ENCODE measurements around the gene AGMO.

AGMO gene

DNA sequence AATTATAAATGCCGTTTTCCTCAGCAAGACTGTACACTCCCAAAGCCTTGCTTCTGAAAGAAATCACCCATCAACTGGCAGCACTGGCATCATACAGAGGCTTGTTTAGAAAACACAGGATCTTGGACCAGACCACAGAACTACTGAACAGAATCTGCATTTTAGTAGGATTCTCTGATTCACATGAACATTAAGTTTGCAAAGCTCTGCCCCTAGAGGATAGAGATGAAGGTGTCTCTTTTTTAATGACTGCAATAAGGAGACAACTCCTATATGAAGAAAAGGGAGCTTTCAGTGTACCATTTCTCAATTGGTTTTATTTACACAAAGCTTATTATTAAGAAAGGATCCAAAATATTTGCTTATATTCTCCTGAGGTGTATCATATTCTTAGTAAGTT lies 172.7 kb downstream of the AGMO start:
- DNase-seq = no peak

DNA sequence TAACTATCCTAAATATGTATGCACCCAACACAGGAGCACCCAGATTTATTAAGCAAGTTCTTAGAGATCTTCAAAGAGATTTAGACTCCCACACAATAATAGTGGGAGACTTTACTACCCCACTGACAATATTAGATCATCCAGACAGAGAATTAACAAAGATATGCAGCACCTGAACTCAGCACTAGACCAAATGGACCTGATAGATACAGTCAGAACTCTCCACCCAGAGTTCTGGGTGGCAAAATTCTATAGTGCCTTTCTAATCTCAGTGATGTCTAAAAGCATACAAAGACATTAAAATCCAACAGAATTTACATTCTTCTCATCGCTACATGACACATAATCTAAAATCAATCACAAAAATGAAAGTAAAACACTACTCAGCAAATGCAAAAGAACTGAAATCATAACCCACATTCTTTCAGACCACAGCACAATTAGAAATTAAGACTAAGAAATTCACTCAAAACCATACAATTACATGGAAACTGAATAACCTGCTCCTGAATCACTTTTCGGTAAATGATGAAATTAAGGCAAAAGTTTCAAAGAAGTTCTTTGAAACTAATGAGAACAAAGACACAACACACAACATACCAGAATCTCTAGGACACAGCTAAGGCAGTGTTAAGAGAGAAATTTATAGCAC lies 183.2 kb downstream of the AGMO start:
- DNase-seq = no peak

DNA sequence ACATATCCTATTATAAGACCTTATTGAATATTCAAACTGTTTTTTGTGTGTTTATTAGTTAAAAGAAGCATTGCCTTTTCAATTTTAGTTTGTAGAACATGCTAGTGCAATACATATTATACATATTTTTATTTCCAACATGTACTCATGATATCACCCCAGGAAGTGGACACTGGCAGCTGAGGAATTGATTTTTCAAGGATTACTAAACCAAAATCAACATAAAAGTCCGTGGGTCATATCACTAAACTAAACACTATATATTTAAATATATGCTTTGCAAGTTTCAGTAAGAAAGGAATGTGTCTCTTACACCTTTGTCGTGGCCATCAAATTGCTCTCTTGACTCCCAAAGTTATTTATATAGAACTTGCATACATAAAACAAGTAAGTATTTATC lies 185.2 kb downstream of the AGMO start:
- DNase-seq = no peak

DNA sequence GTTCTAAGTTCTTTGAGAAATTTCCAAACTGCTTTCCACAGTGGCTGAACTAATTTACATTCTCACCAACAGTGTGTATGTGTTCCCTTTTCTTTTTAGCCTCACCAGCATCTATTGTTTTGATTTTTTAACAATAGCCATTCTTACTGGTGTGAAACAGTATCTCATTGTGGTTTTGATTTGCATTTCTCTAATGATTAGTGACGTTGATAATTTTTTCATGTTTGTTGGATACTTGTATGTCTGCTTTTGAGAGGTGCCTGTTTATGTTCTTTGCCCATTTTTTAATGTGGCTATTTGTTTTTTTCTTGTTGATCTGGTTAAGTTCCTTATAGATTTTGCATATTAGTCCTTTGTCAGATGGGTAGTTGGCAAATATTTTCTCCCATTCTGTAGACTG lies 191.4 kb downstream of the AGMO start:
- DNase-seq = no peak

DNA sequence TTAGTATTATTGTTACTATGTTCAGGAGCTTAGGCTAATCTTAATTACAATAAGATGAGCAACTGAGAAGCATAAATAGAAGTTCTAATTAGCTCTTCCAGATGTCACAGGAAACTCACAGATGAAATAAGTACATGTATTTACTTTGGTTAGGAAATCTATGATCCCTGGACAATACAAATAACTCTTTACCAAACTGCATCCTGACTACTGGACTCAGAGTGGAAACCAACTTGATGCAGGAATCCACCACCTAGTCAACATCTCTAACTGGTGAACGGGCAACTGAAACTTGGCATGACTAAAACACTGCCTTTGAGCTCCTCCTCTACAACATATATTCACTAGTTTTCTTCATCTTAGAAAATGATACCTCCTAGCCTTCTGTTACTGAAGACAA lies 193.2 kb downstream of the AGMO start:
- DNase-seq = no peak

DNA sequence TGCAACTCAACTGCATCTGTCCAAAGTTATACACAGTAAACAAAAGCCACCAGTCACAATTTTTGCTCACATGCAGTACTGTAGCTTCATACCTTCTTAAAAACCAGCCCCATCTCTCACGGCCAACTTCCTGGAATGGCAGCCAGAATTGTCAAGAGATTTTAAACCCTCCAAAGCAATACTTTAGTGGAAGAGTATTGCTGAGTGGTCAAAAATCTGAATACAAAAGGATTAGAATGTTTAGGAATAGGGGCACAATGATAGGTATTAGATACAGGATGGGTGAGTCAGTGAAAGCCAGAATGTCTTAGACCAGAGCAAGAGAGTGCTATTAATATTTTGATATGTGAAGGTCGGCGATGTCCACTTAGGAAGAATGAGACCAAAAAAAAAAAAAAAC lies 193.9 kb downstream of the AGMO start:
- no peak for DNase-seq

DNA sequence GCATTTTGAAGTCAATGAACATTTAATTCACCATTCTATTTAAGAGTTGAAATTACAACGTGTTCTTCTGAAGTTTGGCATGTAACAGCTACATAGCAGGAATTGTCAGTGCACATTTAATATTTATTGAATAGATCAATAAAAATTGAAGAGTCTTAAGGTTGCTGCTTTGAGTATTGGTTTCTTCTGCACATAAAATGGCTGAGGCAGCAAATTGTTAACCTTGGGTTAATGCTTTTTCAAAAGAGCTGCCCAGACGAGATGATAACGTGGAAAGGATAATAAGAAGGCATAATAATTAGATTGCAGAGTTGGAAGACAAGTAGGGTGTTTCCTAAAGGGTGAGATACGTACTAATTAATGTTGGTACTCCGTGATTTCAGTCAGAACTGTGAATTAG lies 203.7 kb downstream of the AGMO start:
- no peak for DNase-seq

DNA sequence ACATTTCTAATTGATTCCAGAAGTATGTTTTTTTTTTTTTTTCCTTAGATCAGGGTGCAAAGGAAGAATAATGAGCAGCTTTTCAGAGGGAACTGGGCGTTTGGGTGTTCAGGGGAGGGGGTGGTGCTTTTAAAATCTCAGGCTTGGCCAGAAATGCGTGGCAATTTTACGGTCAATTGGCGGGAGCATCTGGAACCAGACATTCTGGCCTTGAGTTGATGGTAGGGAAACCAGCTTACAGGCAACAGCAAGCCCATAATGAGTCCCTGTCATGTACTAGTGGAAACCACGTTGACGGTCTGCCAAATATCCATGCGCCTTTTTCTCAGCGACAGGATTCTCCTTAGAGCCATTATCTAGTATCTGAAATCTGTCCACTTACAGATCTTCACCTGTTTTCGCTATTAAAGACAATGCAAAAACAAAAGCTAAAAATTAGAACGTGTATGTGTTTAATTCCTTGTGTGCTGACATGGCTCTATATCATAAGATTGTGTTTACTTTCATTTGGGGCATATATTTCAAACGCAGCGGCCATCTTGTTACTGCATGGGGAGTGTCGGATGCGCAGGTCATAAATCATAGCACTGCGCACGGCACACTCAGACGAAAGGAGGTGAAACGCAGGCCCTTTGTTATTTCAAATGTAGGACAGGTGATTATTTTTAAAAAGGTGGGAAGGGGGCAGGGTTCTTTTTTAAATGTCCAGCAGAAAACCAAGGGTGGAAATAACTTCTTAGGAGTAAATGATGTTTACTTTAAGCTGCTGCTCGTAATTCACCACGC lies 209.2 kb downstream of the AGMO start:
- DNase-seq = no peak

DNA sequence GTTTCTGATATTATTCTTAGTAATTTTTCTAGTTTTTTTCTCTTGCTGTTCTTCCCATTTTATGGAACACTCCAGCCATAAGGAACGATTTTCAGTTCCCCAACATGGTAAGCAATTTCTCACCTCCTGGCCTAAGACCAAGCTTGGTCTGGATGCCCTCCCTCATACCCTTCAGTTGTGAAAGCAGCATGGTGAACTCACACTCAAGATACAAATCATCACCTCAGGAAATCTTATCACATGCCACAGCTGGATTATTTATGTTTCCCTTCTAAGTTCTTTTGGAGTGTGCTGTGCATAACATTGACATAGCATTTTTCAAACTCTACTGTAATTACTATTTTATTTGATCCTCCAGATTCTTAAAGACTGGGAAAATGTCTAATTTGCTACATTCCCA lies 216.6 kb downstream of the AGMO start:
- no peak for DNase-seq

DNA sequence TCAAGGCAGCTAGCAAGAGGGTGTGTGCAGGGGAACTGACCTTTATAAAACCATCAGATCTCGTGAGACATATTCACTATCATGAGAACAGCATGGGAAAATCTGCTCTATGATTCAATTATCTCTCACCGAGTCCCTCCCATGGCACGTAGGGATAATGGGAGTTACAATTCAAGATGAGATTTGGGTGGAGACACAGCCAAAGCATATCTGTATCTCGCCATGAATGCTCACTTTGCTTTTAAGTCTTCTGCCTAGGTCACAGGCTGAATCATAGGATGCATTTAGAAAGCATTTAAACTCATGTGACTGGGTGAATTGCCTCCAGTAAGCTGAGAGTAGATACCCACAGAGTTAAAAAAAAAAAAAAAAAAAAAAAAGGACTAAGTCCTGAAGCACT lies 220.0 kb downstream of the AGMO start:
- DNase-seq = no peak

DNA sequence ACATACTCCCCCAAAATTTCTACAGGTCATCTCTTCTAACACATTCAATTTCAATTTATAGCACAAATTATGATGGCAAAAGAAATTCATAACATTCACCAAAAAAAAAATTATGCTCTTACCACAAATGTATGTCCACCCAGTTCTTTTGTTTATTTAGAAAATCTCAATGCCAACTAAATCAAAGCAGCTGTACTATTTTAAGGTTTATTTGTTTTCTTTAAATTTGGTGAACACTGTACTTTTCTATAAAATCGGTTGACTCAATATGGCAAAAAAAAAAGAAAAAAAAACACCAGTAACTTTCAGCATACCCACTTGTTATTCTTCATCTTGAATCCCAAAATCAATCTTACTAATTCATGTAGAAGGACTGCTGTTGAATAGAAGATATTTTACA lies 225.7 kb downstream of the AGMO start:
- DNase-seq = no peak

DNA sequence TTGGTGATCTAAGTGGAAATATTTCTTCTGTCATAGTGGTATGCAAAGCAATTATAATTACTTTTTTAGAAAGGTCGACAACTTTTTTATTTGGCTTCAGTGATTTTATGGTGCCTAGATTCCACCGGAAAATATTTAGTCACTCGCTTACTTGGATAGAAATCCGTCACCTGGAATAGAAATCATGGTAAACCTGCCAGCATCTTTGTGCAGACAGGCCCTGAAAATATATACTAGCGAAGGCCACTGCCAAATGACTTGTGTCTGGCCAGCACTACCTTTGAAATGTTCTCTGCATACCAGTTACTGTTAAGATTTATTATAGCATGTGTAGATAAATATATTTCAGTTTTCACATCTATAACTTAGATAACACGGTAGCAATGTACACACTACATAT lies 226.4 kb downstream of the AGMO start:
- no peak for DNase-seq

DNA sequence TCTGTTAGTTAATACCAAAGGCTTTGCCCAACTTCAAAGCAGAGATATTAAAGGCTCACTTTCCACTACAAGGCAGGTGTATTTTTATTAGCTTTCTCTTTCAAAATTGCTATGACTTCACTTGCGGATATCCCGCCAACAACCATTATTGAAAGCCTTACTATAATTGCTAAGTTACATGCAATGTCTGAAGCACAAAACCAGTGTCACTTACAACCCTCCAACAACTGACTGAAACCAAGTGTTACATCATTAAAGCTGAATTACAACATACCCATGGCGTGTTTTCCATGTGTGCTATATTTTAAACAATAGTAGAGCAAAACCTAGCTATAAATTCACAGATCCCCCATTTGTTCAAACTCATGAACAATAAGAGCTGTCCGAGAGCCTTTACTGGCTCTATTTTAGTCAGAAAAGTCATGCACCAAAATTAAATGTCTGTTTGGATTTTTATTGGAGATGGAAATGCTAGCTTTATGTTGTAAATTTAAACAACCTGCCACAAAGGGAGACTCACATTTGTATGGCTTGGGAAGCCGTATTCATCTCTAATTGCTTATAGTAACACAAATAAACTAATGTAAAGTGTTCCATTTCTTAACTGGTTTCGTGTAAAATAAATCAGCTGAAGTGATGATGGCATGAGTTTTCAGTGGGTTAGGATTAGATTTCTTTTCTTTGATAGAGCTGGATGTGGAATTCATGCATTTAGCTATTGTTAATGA lies 227.1 kb downstream of the AGMO start:
- no peak for DNase-seq

DNA sequence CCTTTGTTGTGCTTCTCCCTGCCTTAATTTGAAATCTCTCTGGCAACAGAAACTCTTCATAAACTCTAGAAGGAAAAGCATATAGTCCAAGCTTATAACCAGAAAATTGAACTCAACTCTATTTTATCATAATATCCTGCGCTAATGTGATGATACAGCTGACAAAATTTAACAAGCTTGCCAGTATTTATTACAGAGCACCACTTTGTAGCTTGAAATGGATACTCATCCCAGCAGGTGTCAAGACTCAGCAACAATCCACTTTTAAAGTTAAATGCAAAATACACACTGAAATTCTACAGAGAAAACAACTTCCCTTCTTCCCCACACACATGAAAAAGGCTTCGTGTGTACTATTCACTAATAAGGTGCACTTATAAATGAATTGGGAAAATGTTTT lies 228.9 kb downstream of the AGMO start:
- DNase-seq = no peak

DNA sequence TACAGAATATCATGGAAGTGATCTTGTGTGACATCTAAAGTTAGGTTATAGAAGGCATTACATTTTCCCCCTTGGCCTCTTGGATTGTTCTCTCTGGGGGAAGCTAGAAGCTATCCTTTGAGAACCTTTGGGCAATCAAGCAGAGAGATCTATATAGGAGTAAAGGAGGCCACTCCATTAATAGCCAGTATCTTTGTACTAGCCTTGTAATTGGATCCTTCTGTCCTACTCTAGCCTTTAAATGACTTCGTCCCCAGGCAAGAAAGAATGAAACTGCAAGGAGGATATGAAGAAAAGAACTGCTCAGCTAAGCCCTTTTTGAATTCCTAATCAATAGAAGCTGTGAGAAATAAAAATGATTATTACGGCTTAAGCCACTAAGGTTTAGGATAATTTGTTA lies 230.9 kb downstream of the AGMO start:
- DNase-seq = no peak

DNA sequence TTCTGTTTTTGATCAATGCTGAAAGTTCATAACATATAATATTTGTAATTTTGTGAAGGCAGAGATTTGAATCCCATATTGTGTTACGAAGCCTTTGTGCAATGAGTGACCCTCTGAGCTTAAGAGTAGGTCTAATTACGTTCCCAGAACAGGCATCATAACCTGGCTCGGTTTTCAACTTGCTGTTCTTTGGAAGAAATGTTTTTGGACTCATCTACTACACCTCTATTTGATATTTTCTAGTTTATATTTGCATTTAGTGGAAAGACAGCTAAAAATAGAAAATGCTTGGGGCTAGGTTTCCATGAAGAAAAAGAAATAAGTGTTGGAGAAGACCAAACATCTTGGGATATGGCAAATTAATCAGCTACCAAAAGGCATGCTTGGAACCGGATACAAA lies 234.8 kb downstream of the AGMO start:
- DNase-seq = no peak

DNA sequence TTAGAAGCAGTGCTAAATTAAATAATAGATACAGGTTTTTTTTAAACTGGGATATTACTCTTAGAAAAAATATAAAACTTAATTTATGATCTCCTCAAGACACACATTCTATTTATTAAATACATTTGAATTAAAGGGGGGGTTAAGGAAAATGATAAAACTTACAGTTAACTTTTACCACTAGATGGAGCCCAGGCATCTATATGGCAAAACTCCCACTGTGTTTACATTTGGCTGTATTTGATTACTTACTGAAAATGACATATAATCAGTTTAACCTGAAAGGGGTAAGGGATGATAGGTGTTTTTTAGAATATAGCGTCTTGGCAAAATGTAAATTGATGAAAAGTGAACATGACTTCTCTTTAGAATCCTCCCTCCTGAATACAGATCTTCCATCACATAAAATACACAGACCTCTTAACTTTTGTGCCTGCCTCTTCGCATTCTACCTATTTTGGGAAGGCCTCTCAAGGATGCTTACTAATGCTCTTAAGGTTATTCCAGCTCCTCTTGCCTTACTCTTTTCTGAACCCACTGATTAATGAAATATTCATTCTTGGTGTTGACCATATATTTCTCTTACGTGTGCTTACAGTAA lies 235.7 kb downstream of the AGMO start:
- no peak for DNase-seq

DNA sequence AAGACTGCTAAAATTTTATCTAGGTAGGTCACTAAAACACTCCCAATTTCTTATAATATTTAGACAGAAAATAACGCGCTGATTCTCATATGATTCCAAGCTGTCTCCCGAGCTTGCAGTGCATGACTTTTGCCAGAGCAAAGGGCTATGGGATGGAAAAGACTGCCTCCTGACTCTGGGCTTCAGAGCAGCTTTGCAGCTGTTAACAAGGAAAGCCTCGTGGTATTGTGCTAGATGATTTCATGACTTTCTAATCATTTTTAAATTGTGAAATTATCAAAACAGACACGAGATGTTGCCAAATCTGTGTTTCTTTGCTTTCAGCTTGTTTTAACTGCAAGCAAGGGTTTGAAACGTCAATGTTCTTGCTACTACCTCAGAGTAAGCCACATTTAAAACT lies 238.3 kb downstream of the AGMO start:
- DNase-seq = no peak

DNA sequence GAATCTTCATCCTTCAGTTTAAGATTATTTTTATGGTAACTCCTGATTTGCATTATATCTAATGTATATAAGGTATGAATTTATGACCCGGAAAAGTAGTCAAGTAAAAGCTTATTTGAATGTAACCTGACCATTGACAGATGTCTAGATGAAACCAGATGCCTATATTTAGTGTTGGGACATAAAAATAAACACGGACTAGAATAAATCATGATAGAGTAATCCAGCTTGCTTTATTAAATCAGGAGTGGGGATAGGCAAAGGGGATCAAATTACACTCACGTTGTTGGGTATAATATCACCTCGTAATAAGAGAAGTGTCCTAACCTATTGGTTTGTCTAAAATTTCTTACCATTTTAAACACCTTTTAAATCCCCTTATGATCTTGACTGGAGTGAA lies 244.6 kb downstream of the AGMO start:
- no peak for DNase-seq

DNA sequence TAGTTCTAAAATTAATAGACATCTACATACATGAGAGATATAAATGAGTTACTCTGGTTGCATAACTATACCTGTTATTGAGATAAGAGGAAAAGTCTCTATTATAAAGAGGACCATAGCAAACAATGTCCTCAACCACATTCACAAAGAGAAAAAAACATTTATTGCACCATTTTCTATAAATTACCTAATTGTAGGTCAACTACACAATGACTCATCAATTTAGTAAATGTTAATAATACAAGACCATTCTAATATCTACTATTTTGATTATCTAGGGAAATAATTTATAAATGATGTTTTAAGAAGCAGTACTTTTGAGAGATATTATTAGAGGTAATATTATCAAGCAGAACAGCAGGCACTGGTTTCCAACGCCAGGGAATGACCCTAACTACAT lies 246.1 kb downstream of the AGMO start:
- DNase-seq = no peak

DNA sequence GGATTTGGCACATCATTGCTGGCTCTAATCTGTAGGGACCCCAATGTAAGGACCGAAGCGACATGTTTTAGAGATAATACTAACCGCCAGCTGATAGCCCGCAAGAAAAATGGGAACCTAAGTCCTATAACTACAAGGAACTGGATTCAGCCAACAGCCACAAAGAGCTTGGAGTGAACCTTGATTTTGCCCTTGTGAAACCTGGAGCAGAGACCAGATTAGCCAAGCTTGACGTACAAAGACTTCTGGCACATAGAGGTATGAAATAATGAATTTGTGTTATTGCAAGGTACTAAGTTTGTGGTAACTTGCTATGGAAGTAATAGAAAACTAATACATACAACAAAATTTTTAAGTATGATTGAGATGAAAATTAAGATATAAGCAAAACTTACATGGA lies 246.9 kb downstream of the AGMO start:
- DNase-seq = no peak

DNA sequence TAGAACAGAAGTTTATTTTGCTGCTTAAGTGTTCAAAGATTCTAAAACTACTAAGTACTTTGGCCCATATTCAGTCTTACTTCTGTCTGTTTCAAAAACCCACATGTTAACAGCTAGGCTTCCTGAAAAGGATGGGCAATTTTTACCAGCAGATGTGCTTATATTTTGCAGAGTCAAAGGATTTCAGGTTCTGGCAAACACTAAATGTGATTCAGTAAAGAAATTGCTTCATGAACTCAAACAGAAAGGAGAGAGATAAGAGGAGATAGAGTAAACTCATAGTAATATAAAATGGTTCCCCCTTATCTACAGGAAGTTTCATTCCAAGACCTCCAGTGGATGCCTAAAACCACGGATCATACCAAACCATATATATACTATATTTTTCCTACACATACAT lies 248.5 kb downstream of the AGMO start:
- DNase-seq = no peak

DNA sequence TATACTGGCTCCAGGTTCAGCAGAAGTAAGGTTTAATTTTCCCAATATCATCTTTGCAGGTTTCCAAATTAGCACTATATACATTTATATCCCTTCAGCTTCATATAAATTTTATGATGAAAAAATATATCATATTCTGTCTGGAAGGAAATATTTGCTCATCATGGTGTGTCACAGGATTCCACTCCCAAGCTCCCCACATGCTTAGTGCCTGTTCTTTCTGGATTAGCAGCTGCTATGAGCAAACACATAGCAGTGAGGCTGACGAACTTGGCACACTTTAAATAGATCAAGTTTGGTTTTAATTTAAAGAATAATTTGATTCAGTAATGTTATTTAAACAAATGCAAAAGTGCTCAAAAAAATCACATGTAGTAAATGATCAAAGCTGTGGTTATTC lies 251.9 kb downstream of the AGMO start:
- no peak for DNase-seq

DNA sequence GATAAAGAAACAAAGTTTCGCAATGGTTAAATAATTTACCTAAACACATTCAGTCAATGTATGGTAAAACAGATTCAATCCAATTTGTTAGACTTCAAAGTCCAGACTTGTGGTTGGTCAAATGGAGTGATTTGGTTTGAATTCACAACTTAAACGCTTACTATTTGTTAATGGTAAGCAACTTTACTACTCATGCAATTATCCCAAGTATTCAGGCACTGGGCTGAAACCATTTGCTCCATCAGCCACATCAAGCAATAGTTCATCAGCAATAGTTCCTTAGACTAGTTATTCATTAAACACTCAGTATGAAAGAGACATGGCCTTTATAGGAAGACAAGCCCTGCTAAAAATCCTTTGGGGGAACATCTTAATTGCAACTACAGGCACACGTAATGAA lies 253.0 kb downstream of the AGMO start:
- DNase-seq = no peak

Measured in stimulated activated CD4-positive, alpha-beta T cell treated with anti-CD3 and anti-CD28 coated beads, Interleukin-4, amount 100 ng/mL, for 4 hours (primary cell).